Measurements from ENCODE around the gene EXOC3. TPM values are rescaled to one million over a fixed set of nuclear protein-coding genes. Genes with fewer than 3 reads are reported as not detected.

EXOC3 gene
- total RNA-seq, 1 donor from 2014 or later = 55.4 TPM

- TF ChIP-seq, protein P1, sequence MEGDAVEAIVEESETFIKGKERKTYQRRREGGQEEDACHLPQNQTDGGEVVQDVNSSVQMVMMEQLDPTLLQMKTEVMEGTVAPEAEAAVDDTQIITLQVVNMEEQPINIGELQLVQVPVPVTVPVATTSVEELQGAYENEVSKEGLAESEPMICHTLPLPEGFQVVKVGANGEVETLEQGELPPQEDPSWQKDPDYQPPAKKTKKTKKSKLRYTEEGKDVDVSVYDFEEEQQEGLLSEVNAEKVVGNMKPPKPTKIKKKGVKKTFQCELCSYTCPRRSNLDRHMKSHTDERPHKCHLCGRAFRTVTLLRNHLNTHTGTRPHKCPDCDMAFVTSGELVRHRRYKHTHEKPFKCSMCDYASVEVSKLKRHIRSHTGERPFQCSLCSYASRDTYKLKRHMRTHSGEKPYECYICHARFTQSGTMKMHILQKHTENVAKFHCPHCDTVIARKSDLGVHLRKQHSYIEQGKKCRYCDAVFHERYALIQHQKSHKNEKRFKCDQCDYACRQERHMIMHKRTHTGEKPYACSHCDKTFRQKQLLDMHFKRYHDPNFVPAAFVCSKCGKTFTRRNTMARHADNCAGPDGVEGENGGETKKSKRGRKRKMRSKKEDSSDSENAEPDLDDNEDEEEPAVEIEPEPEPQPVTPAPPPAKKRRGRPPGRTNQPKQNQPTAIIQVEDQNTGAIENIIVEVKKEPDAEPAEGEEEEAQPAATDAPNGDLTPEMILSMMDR (IDR thresholded peaks at IDR 0.05; ENCODE audit: partially characterized antibody, unreplicated experiment) = no peak
- no peak overlapping the region for H3K27ac Mint-ChIP-seq (ENCODE audit: unreplicated experiment)
- H3K36me3 Mint-ChIP-seq (ENCODE audit: unreplicated experiment) = no peaks in the 10 kb centered on the region
- H3K4me3 Mint-ChIP-seq (ENCODE audit: unreplicated experiment) = no peak overlapping the region
- H3K4me1 Mint-ChIP-seq (ENCODE audit: low read depth, unreplicated experiment) = no peaks in the 10 kb centered on the region
- peaks cover 12% of the 10 kb centered on the region for H3K27me3 Mint-ChIP-seq (ENCODE audit: unreplicated experiment)
- no peaks in the 10 kb centered on the region for H3K9me3 Mint-ChIP-seq (ENCODE audit: unreplicated experiment)
- DNase-seq = no peak
Observed at GRCh38 chr5:478369-478981, 35.5 kb downstream of the EXOC3 start.

GRCh38 chr5:478982-479535 is 36.1 kb downstream of the EXOC3 start:
- Mint-ChIP-seq H3K4me3 (ENCODE audit: unreplicated experiment) (no peak overlapping the region), H3K36me3 (ENCODE audit: unreplicated experiment) (no peaks in the 10 kb centered on the region), H3K27ac (ENCODE audit: unreplicated experiment) (no peak overlapping the region), H3K9me3 (ENCODE audit: unreplicated experiment) (no peaks in the 10 kb centered on the region), H3K4me1 (ENCODE audit: low read depth, unreplicated experiment) (no peaks in the 10 kb centered on the region), H3K27me3 (ENCODE audit: unreplicated experiment) (peaks cover 9% of the 10 kb centered on the region)
- TF ChIP-seq, protein P1 (IDR thresholded peaks at IDR 0.05; ENCODE audit: partially characterized antibody, unreplicated experiment) = no peak
- DNase-seq = no peak

DNA sequence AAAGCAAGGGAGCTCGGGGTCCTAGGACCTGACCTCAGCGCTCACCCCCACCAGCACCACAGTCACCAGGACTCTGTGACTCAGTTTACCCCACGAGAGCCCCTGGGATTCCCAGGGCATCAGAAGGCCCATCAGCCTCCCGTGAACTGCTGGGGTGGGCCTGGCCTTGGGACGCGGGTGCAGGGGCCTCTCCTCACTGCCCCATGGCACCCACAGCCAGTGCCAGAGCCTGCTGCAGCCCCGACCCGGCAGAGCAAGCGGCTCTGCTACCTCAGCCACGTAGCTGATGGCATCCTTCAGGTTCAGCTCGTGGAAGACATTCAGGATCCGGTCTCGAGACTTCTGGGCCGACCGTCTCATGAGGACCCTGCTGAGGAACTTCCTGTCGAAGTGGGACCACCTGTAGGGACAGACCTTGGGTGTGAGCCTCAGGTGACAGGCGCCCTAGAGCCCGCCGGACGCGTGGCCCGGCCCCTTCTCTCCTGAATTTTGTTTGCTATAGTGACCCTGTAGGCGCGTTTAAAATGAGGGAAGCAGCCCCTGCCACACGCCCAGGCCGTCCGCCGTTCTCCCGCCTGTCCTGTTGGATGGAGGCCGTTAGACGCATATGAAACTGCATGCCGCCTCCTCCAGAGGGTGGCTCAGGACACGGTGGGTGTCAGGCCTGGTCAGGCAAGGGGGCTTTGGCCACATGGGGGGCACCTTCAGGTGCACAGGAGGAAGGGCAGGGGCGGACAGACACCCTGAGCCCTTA is 36.8 kb downstream of the EXOC3 start:
- Mint-ChIP-seq H3K9me3 (ENCODE audit: unreplicated experiment) (no peaks in the 10 kb centered on the region), H3K4me3 (ENCODE audit: unreplicated experiment) (no peak overlapping the region), H3K27me3 (ENCODE audit: unreplicated experiment) (peaks cover 9% of the 10 kb centered on the region), H3K4me1 (ENCODE audit: low read depth, unreplicated experiment) (no peaks in the 10 kb centered on the region), H3K27ac (ENCODE audit: unreplicated experiment) (no peak overlapping the region), H3K36me3 (ENCODE audit: unreplicated experiment) (no peaks in the 10 kb centered on the region)
- TF ChIP-seq, protein P1 (IDR thresholded peaks at IDR 0.05; ENCODE audit: partially characterized antibody, unreplicated experiment) = no peak
- DNase-seq = no peak

DNA sequence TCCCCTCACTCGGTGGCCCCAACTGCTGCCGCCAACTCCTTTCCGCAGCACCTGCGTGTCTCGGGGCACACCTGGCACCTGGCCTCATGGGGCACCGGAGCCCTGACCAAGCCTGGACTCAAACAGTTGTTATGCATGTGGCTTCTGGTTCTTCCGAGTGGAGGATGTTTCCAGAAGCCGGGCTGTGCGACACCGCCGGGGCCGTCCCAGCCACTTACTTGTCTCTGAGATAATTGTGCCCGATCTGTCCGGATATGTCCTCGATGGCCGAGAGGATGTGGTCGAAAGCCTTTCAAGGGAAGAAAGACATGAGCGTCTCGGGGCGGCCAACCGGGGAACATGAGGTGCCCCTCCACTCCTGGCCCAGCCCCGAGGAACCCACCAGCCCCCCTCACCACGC is 38.4 kb downstream of the EXOC3 start:
- Mint-ChIP-seq H3K4me3 (ENCODE audit: unreplicated experiment) (no peak overlapping the region), H3K9me3 (ENCODE audit: unreplicated experiment) (no peaks in the 10 kb centered on the region), H3K4me1 (ENCODE audit: low read depth, unreplicated experiment) (no peaks in the 10 kb centered on the region), H3K27ac (ENCODE audit: unreplicated experiment) (no peak overlapping the region), H3K36me3 (ENCODE audit: unreplicated experiment) (no peaks in the 10 kb centered on the region), H3K27me3 (ENCODE audit: unreplicated experiment) (peaks cover 4% of the 10 kb centered on the region)
- no peak for DNase-seq
- TF ChIP-seq, protein P1 (IDR thresholded peaks at IDR 0.05; ENCODE audit: partially characterized antibody, unreplicated experiment) = no peak

GRCh38 chr5:482021-482420 is 39.0 kb downstream of the EXOC3 start:
- H3K4me1 Mint-ChIP-seq (ENCODE audit: low read depth, unreplicated experiment) = no peaks in the 10 kb centered on the region
- H3K9me3 Mint-ChIP-seq (ENCODE audit: unreplicated experiment) = no peaks in the 10 kb centered on the region
- no peak overlapping the region for H3K27ac Mint-ChIP-seq (ENCODE audit: unreplicated experiment)
- no peaks in the 10 kb centered on the region for H3K36me3 Mint-ChIP-seq (ENCODE audit: unreplicated experiment)
- no peak overlapping the region for H3K4me3 Mint-ChIP-seq (ENCODE audit: unreplicated experiment)
- peaks cover 4% of the 10 kb centered on the region for H3K27me3 Mint-ChIP-seq (ENCODE audit: unreplicated experiment)
- DNase-seq = no peak
- TF ChIP-seq, protein P1 (IDR thresholded peaks at IDR 0.05; ENCODE audit: partially characterized antibody, unreplicated experiment) = no peak
